K562 (cell line): ENCODE results near the gene EPHB6. TPM values are rescaled to one million over a fixed set of nuclear protein-coding genes. Genes with fewer than 3 reads are reported as not detected.

Source experiments
- ATAC-seq: fragments of 200-7000 bp; cut with Tn5 transposase; 3 replicates; pipeline ENCODE4 v1.9.1; 2020; ENCODE audit warnings: moderate library complexity
- BruUV-seq: library from RNA; stranded (reverse); fragments of 400-500 nt; replicated peaks from 2 replicates; lab custom pipeline; 2021; lab: Mats Ljungman, UMichigan
- CTCF ChIA-PET: fragments of 300-600 bp; formaldehyde crosslinking; extraction: SDS; loops from one replicate; lab custom pipeline; 2021; ENCODE audit warnings: low intra/inter-chr PET ratio; lab: Yijun Ruan, JAX
- POLR2A ChIA-PET: fragments of 300-600, 350-650 bp; sonication (Branson Sonifier 250); formaldehyde crosslinking; extraction: SDS; loops from one replicate; lab custom pipeline; 2021; ENCODE audit warnings: antibody characterized with exemption, inconsistent platforms; lab: Yijun Ruan, JAX
- DNase-seq, 4 experiments: peaks; one replicate each; pipeline versions ENCODE4 v3.0.0 to v3.0.0-alpha.2; 2011 to 2018; ENCODE audit warnings: low spot score in 3 of 4, mixed read lengths in 3 of 4; ENCODE audit errors: extremely low read depth in 1 of 4
- FAIRE-seq: peaks from 2 replicates; lab custom pipeline; 2011; peaks lifted over from hg19 to GRCh38; lab: Jason Lieb, UNC
- H2AFZ ChIP-seq: 2 replicates; pipeline ENCODE4 v1.6.0; 2011; ENCODE audit warnings: low read depth, low read length, control low read depth, inconsistent platforms
- H3K27ac ChIP-seq: fragments of 200-600 bp; 3 replicates; pipeline ENCODE4 v1.8.0; 2011; ENCODE audit warnings: low read depth, mild to moderate bottlenecking, control low read depth, inconsistent platforms, low read length, moderate library complexity, mixed read lengths; ENCODE audit errors: extremely low read depth
- H3K27me3 ChIP-seq, 2 experiments: fragments of 300-600 bp in 1 of 2; 2 replicates in 1 of 2; 3 replicates in 1 of 2; pipeline versions ENCODE4 v1.6.0 to v1.8.0; 2011; ENCODE audit warnings: inconsistent platforms in 2 of 2, low read length in 2 of 2, mild to moderate bottlenecking in 1 of 2, mixed read lengths in 1 of 2, moderate library complexity in 1 of 2; ENCODE audit not compliant: control insufficient read depth in 2 of 2, insufficient read depth in 2 of 2
- H3K36me3 ChIP-seq: fragments of 300-600 bp; 3 replicates; pipeline ENCODE4 v1.8.0; 2011; ENCODE audit warnings: mild to moderate bottlenecking, low read length, inconsistent platforms; ENCODE audit not compliant: control insufficient read depth, insufficient read depth
- H3K4me1 ChIP-seq, 2 experiments: fragments of 200-600 bp in 1 of 2; replicated peaks in 1 of 2; 2 replicates in 1 of 2; 3 replicates in 1 of 2; pipeline versions ENCODE4 v1.5.1 to v1.8.0; 2011; ENCODE audit warnings: inconsistent platforms in 2 of 2, low read length in 2 of 2, mild to moderate bottlenecking in 1 of 2, mixed read lengths in 1 of 2, moderate library complexity in 1 of 2; ENCODE audit not compliant: control insufficient read depth in 2 of 2, insufficient read depth in 2 of 2
- H3K4me2 ChIP-seq: 2 replicates; pipeline ENCODE4 v1.6.1; 2011; ENCODE audit warnings: low read length, control low read depth, inconsistent platforms, mixed read lengths; ENCODE audit not compliant: insufficient read depth
- H3K4me3 ChIP-seq: fragments of 200-600 bp; sonication (generic), shearing (Covaris generic); 2 replicates; pipeline ENCODE4 v1.5.1; 2016; ENCODE audit warnings: control low read depth, inconsistent platforms
- H3K79me2 ChIP-seq: fragments of 200-600 bp; 3 replicates; pipeline ENCODE4 v1.8.0; 2011; ENCODE audit warnings: low read length, inconsistent platforms; ENCODE audit not compliant: control insufficient read depth, insufficient read depth
- H3K9ac ChIP-seq, 2 experiments: 2 replicates each; pipeline versions ENCODE4 v1.6.0 to v1.6.1; 2011; ENCODE audit warnings: low read depth in 2 of 2, low read length in 2 of 2, control low read depth in 1 of 2, inconsistent platforms in 1 of 2, mild to moderate bottlenecking in 1 of 2, mixed read lengths in 1 of 2; ENCODE audit not compliant: insufficient read depth in 1 of 2
- H3K9me1 ChIP-seq: one replicate; pipeline ENCODE4 v1.6.0; 2011; ENCODE audit warnings: inconsistent platforms, mild to moderate bottlenecking, low read length, moderate library complexity; ENCODE audit not compliant: control insufficient read depth, insufficient read depth
- H3K9me3 ChIP-seq: replicated peaks from 2 replicates; pipeline ENCODE4 v1.5.1; 2011; ENCODE audit warnings: low read depth, low read length, inconsistent platforms; ENCODE audit not compliant: control insufficient read depth, insufficient read depth
- H4K20me1 ChIP-seq: replicated peaks from 2 replicates; pipeline ENCODE4 v1.6.1; 2011; ENCODE audit warnings: low read length, inconsistent platforms, mixed read lengths; ENCODE audit not compliant: control insufficient read depth, insufficient read depth
- EGR1 ChIP-seq: fragments of 450-650 bp; conservative IDR thresholded peaks from 2 replicates; pipeline ENCODE4 v1.6.1; 2017; ENCODE audit warnings: mild to moderate bottlenecking
- ERF ChIP-seq: fragments of 450-650 bp; formaldehyde crosslinking; IDR thresholded peaks from 2 replicates; pipeline ENCODE4 v1.4.0; 2020; ENCODE audit warnings: mild to moderate bottlenecking, mixed read lengths
- HSF4 ChIP-seq: fragments of 250-450 bp; sonication (Bioruptor Pico); IDR thresholded peaks from 2 replicates; pipeline ENCODE4 v2.1.2; 2022; ENCODE audit warnings: mild to moderate bottlenecking, moderate library complexity, borderline replicate concordance
- NUFIP1 ChIP-seq: fragments of 450-650 bp; IDR thresholded peaks from 2 replicates; pipeline ENCODE4 v1.6.1; 2018; ENCODE audit not compliant: partially characterized antibody
- RBM17 ChIP-seq: fragments of 200-400 bp; formaldehyde crosslinking; IDR thresholded peaks from 2 replicates; pipeline ENCODE4 v1.6.1; 2017; ENCODE audit warnings: low read depth, mild to moderate bottlenecking, low read length, borderline replicate concordance
- XRCC3 ChIP-seq: fragments of 450-650 bp; IDR thresholded peaks from 2 replicates; pipeline ENCODE4 v1.6.1; 2017; ENCODE audit warnings: mild to moderate bottlenecking, moderate library complexity
- ZNF584 ChIP-seq: fragments of 200-800 bp; sonication (Bioruptor generic); IDR thresholded peaks from 2 replicates; pipeline ENCODE4 v1.6.1; 2016; ENCODE audit warnings: low read depth, mild to moderate bottlenecking, missing genetic modification characterization, missing compliant biosample characterization
- WGBS: fragments of 100-300 bp; shearing (Covaris generic); methylation state at CpG from one replicate; pipeline ENCODE4 v1.1.6; 2016; ENCODE audit warnings: low coverage, mixed read lengths; ENCODE audit not compliant: insufficient coverage; ENCODE audit errors: missing lambda C conversion rate; 5-methylcytosine and 5-hydroxymethylcytosine counted together
- in situ Hi-C: fragments of 300-500 bp; cut with MboI; formaldehyde crosslinking; loops from 4 replicates; pipeline ENCODE4 v1.15.0; 2018; ENCODE audit warnings: inconsistent platforms, mixed read lengths
- intact Hi-C: fragments of 100-400 bp; cut with micrococcal nuclease; formaldehyde crosslinking; loops from 2 replicates; pipeline ENCODE4 v1.14.2; 2022
- polyA plus RNA-seq, 8 experiments: library from polyadenylated mRNA; depleted of rRNA in 4 of 8; stranded (reverse) in 5 of 8; unstranded in 3 of 8; fragments of >200 nt; fragmentation: Nextera tagmentation in 2 of 8; fragmentation: Illumina TruSeq in 1 of 8; extraction: Ambion mirVana in 2 of 8; extraction: Trizol in 1 of 8; gene quantifications; 2 replicates each; pipeline versions ENCODE4 v1.2.1 to v1.2.3, GENCODE V29; 2011 to 2014; ENCODE audit warnings: inconsistent platforms in 1 of 8, missing spikeins in 1 of 8
- total RNA-seq, 7 experiments: library from RNA; depleted of rRNA in 6 of 7; stranded (reverse); fragments of >200 nt in 6 of 7; fragmentation: Illumina TruSeq in 2 of 7; extraction: Trizol in 2 of 7; gene quantifications; 2 replicates each; pipeline versions ENCODE4 v1.2.1 to v1.2.3, GENCODE V29; 2011 to 2021; ENCODE audit warnings: low replicate concordance in 1 of 7
- TF ChIP-seq, protein P1 (sequence below): sonication (generic); formaldehyde crosslinking; IDR thresholded peaks from 2 replicates; pipeline ENCODE4 v1.8.0; 2023; ENCODE audit warnings: missing genetic modification reagents, mild to moderate bottlenecking, borderline replicate concordance
- TF ChIP-seq, protein P2 (sequence below): sonication (generic); formaldehyde crosslinking; IDR thresholded peaks from 2 replicates; pipeline ENCODE4 v1.8.0; 2022; ENCODE audit warnings: missing genetic modification reagents, mild to moderate bottlenecking, moderate library complexity, borderline replicate concordance
- TF ChIP-seq, protein P3 (sequence below): fragments of 450-650 bp; formaldehyde crosslinking; IDR thresholded peaks from 2 replicates; pipeline ENCODE4 v1.4.0; 2020; ENCODE audit warnings: mild to moderate bottlenecking, mixed read lengths
- TF ChIP-seq, protein P4 (sequence below): fragments of 450-650 bp; formaldehyde crosslinking; IDR thresholded peaks from 2 replicates; pipeline ENCODE4 v1.4.0; 2022; ENCODE audit warnings: mild to moderate bottlenecking, moderate library complexity

The EPHB6 gene
- total and polyA plus RNA-seq, 9 of the 15 experiments (the other 6 are each of a cell fraction or from before 2014, with no cell fraction given), result 1.4 to 123 (median 7.6) TPM

DNA sequence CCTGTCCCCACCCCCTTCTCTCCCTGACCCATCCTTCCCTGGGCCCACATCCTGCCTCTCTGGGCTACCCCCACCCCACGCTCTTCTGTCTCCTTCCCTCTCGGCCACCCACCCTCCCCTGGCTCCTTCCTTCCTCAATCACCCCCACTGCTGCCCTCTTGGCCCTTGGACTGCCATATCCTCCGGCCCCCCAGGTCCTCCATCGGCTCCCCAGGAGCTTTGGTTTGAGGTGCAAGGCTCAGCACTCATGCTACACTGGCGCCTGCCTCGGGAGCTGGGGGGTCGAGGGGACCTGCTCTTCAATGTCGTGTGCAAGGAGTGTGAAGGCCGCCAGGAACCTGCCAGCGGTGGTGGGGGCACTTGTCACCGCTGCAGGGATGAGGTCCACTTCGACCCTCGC is 10.9 kb downstream of the EPHB6 start:
- DNase-seq (no peak), FAIRE-seq (no peak), ATAC-seq (no peak)
- intact Hi-C loops (loop anchor here (1.0 kb wide), 2 partner anchors 11 to 261 kb away; no protein-coding TSS in a partner anchor), in situ Hi-C loops (no loop called here)
- Histone ChIP-seq H3K4me1 (peaks cover 0 to 30% of the 10 kb centered on the region in 2 experiments; a peak in 1 of 5 replicates), H3K4me2 (no peak overlapping the region), H3K36me3 (no peaks in the 10 kb centered on the region), H3K27ac (no peak overlapping the region), H3K9me1 (no peaks in the 10 kb centered on the region), H2AFZ (no peak overlapping the region), H3K27me3 (peaks cover 11 to 58% of the 10 kb centered on the region in 2 experiments; a peak in 4 of 5 replicates), H3K4me3 (no peak overlapping the region), H3K79me2 (no peaks in the 10 kb centered on the region), H3K9me3 (no peaks in the 10 kb centered on the region), H3K9ac (no peak overlapping the region; a peak in 1 of 4 replicates), H4K20me1 (peaks cover 4% of the 10 kb centered on the region; the same call in 1 of the 2 replicates)
- POLR2A ChIA-PET, result no interaction called here
- CTCF ChIA-PET, result interaction anchor here (0.5 to 2.0 kb wide), 2 partner anchors 12 to 15 kb away, joined by 3 to 15 read pairs; partner anchors contain the start of gene EPHB6
- no TSS peak for BruUV-seq
- TF ChIP-seq, protein P1, sequence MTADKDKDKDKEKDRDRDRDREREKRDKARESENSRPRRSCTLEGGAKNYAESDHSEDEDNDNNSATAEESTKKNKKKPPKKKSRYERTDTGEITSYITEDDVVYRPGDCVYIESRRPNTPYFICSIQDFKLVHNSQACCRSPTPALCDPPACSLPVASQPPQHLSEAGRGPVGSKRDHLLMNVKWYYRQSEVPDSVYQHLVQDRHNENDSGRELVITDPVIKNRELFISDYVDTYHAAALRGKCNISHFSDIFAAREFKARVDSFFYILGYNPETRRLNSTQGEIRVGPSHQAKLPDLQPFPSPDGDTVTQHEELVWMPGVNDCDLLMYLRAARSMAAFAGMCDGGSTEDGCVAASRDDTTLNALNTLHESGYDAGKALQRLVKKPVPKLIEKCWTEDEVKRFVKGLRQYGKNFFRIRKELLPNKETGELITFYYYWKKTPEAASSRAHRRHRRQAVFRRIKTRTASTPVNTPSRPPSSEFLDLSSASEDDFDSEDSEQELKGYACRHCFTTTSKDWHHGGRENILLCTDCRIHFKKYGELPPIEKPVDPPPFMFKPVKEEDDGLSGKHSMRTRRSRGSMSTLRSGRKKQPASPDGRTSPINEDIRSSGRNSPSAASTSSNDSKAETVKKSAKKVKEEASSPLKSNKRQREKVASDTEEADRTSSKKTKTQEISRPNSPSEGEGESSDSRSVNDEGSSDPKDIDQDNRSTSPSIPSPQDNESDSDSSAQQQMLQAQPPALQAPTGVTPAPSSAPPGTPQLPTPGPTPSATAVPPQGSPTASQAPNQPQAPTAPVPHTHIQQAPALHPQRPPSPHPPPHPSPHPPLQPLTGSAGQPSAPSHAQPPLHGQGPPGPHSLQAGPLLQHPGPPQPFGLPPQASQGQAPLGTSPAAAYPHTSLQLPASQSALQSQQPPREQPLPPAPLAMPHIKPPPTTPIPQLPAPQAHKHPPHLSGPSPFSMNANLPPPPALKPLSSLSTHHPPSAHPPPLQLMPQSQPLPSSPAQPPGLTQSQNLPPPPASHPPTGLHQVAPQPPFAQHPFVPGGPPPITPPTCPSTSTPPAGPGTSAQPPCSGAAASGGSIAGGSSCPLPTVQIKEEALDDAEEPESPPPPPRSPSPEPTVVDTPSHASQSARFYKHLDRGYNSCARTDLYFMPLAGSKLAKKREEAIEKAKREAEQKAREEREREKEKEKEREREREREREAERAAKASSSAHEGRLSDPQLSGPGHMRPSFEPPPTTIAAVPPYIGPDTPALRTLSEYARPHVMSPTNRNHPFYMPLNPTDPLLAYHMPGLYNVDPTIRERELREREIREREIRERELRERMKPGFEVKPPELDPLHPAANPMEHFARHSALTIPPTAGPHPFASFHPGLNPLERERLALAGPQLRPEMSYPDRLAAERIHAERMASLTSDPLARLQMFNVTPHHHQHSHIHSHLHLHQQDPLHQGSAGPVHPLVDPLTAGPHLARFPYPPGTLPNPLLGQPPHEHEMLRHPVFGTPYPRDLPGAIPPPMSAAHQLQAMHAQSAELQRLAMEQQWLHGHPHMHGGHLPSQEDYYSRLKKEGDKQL, result no peak
- TF ChIP-seq ZNF584 (CRISPR knock-in tag) (no peak), RBM17 (no peak), HSF4 (no peak), NUFIP1 (no peak), ERF (CRISPR knock-in tag) (no peak), EGR1 (no peak), XRCC3 (no peak)
- TF ChIP-seq, protein P2, sequence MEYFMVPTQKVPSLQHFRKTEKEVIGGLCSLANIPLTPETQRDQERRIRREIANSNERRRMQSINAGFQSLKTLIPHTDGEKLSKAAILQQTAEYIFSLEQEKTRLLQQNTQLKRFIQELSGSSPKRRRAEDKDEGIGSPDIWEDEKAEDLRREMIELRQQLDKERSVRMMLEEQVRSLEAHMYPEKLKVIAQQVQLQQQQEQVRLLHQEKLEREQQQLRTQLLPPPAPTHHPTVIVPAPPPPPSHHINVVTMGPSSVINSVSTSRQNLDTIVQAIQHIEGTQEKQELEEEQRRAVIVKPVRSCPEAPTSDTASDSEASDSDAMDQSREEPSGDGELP (CRISPR knock-in tag), result no peak
- TF ChIP-seq, protein P3, sequence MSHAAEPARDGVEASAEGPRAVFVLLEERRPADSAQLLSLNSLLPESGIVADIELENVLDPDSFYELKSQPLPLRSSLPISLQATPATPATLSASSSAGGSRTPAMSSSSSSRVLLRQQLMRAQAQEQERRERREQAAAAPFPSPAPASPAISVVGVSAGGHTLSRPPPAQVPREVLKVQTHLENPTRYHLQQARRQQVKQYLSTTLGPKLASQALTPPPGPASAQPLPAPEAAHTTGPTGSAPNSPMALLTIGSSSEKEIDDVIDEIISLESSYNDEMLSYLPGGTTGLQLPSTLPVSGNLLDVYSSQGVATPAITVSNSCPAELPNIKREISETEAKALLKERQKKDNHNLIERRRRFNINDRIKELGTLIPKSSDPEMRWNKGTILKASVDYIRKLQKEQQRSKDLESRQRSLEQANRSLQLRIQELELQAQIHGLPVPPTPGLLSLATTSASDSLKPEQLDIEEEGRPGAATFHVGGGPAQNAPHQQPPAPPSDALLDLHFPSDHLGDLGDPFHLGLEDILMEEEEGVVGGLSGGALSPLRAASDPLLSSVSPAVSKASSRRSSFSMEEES (CRISPR knock-in tag), result no peak
- TF ChIP-seq, protein P4, sequence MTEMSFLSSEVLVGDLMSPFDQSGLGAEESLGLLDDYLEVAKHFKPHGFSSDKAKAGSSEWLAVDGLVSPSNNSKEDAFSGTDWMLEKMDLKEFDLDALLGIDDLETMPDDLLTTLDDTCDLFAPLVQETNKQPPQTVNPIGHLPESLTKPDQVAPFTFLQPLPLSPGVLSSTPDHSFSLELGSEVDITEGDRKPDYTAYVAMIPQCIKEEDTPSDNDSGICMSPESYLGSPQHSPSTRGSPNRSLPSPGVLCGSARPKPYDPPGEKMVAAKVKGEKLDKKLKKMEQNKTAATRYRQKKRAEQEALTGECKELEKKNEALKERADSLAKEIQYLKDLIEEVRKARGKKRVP (CRISPR knock-in tag), result no peak
- WGBS, result 9% methylated on average over 11 of the region's 13 CpGs
